RPMI7951 (cell line): Measurements from ENCODE around the gene GALNTL6. TPM values are rescaled to one million over a fixed set of nuclear protein-coding genes. Genes with fewer than 3 reads are reported as not detected.
"Not testable (repeated sequence)": the region's sequence is repeated elsewhere in the genome, so short reads cannot be mapped to it uniquely, and the experiment has no call there.

Experiments
- DNase-seq: peaks from one replicate; pipeline ENCODE4 v3.0.0-alpha.2; 2012; ENCODE audit warnings: low read depth
- total RNA-seq: library from RNA; depleted of rRNA; stranded (reverse); fragments of >200 nt; shearing (Covaris generic); gene quantifications from 2 replicates; pipeline ENCODE4 v1.2.3, GENCODE V29; 2014

GALNTL6 gene
- total RNA-seq, 1 experiment from 2014 or later = not detected

DNA sequence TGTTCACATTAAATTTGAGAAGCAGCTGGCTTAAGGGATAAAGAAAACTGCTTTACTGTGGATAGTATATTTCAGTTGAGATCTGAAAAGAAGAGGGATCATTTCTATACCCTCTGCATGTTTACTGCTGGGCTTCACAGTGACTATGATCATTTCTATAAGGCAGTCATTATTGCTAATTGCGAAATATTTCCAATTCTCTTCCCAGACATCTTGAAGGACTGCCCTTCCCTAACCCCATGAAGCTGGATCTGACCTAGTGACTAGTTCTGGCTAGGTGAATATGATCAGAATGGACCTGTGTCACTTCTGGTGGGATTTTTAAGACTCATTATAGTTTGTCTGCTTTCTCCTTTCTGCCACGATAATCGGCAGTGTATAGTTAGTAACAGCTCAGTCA is 848.9 kb downstream of the GALNTL6 start:
- no peak for DNase-seq

DNA sequence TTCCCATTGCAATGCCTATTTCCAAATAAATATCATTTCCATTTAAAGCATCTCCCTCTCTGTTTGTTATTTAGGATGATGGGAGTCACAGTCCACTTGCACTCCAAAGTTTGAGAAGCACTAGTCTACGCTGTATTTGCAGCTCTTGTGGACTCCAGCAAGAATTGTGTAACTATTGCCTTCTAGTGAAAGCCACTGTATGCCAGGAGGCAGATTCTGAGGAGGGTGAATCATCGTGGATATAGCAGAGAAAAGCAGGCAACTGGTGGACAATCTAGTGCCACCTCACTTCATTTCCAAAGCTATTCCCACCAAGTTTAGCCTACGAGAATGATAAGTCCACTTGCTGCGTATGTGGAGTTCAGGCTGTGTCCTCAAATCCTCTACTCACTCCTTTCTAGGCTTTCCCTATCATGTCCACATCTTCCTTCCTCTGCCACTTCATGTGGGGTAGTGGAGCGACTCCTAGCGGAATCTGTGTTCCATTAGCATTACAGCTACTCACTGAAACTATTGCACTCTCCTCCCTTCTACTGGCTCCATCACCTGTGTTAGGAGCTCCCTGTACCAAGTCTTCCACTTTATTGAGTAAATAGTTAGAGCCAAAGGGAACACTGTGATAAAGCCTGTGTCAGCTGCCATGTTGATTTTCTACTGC is 853.6 kb downstream of the GALNTL6 start:
- no peak for DNase-seq

DNA sequence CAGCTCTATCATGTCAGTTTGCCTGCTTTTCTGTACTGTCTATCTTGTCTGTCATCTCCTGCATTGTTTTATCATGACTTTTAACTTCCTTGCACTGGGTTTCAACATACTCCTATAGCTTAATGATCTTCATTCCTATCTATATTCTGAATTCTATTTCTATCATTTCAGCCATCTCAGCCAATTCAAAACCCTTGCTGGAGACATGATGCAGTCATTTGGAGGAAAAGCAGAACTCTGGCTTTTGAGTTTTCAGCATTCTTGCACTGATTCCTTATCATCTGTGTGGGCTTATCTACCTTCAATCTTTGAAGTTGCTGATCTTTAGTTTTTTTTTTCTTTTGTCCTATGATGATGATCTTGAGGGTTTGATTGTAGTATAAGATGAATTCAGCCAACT is 861.6 kb downstream of the GALNTL6 start:
- DNase-seq = no peak

DNA sequence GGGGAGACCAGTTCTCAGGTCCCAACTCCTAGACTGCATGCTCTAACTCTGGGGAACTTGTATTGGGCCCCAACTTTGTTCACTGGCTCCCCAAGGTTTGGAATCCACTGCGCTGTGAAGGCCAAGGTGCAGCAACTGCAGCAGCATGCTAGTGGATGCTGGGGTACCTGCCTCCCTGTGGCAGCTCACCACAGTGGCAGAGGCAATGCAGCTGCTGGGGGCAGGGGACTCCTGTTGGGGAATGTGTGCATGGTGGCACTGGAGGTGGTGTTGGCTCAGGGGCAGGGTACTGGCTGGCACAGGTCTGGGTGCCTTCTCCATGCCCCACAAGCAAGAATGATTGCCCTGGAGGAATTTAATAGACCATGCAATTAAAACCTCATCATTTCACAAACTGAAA is 862.0 kb downstream of the GALNTL6 start:
- no peak for DNase-seq

DNA sequence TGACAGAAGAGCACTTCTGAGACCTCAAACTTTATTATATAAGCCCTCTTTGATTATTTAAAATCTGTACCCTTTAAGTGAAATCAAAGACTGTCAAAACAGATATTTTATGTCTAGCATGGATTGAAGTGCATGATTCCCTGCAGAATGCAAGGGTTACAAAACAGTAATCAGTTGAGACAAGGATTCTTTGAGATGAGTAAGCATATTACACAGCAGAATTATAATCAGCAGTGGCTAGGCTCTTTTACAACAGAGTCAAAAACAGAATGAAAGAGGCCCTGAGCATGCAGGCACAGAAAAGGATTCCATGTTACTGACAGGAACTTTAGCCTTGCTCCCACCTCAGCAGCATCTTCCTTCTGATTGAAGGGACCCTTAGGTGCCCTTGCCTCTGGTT is 867.5 kb downstream of the GALNTL6 start:
- DNase-seq = no peak

DNA sequence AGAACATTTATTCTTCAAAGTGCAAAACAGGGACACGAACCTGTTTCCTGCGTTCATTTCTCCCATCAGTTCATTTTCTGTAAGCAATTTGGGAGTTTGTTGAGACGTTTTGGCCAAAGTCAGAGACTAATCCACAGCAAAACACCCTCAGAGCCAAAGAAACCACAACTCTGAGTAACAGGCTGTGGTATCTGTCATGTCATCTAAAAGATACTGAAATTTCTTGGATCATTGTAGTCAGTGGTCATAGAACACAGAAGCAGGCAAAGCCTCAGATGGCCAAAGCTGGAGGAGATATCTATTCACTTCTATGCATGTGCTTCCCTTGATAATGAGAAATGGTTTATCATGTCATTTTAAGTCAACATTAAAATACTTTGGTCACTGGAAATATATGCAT is 869.8 kb downstream of the GALNTL6 start:
- DNase-seq = no peak

DNA sequence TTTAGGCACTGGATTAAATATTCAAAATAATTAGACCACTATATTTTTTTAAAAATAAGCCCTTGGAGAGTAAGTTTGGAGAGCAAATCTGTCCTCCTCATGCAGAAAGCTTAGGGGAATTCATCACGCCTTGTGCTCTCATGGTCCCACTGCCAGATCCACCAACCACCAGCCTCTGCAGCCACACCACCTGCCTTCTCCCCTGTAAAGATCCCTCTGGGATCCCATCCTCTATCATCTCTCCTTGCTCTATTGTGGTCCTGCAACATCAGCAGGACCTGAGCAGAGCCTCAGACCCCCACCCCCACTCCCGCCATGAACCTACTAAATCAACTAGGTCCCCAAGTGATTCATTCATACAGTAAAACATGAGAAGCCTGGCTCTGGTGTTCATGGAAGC is 872.8 kb downstream of the GALNTL6 start:
- DNase-seq = no peak

DNA sequence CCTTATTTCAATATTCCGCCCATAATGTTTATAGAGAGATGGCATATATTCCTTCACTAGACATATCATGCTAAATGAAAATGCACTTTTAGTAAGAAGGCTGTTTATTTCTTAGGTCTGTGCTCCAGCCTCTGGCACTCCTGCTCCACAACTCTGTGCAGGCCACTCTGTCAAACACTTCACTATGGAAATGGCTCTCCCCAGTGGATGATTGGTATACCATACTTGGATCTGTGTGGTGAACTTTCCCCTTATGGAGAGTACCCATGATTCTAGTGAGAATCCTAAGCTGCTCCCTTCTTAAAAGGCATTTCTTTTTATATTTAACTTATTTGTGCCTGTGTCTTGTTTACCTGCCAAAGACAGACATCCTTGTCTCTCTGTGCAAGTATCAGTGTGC is 875.3 kb downstream of the GALNTL6 start:
- DNase-seq = no peak

DNA sequence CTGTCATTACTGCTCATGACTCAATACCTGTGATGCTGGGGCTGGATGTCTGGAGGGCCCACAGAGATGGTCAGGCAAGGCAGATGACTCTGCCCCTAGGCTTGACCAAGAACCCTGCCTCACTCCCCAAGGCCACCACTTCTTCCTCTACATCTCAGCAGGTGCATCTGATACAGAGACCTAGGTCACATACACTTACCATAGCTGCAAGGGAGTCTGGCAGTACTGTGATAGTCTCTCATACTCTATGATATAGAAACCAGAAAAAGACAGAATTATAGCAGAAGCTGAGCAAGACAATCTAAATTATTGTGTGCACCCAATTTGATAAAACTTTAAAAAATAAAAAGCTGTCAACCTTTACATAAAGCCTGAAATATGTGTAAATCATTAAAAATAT is 878.3 kb downstream of the GALNTL6 start:
- no peak for DNase-seq

DNA sequence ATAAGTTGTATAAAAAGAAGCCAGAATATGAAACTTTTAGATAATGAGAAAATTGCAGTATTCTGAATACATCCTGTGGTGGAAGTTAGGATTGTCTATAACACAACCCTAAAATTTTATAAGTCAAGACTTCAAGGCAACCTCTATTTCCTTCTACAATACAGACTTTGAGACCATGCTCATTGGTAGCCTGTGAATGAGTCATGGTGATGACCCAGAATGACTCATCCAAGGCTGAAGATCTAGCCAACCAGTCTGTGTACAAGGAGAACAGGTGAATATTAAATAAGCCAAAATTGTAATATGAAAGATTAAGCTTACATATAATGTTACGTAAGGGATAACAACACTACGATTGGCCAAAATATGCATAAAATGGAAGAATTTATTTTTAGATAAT is 879.5 kb downstream of the GALNTL6 start:
- no peak for DNase-seq

DNA sequence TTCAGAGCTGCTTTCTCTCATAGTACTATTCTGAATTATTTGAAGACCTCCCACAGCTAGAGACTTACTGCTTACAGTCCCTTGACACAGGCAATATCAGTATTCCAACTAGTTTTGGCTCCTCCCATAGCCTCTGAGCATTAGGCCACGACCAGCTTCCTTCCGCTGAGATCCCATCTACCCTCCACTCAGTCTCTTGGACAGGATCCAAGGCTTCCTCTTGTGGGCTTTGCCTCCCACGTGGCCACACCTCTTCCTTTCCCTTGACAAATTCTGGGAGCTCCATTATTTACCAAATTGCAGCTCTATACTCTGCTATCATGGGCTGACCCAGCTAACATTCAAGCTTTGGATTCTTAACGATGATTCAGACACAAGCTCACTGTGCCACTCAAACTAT is 885.1 kb downstream of the GALNTL6 start:
- DNase-seq = no peak

DNA sequence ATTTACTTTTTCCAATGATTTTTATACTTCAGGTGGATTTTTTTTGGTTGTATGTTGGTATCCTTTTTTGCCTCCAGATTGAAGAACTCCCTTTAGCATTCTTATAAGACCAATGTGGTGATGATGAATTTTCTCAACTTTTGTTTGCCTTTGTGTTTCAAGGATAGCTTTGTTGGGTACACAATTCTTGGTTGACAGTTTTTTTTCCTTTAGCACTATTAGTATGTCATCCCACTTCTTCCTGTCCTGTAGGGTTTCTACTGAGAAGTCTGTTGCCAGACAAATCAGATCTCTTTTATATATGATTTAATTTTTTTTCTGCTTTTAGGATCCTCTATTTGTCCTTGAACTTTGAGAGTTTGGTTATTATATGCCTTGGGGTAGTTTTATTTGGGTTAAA is 892.4 kb downstream of the GALNTL6 start:
- no peak for DNase-seq

DNA sequence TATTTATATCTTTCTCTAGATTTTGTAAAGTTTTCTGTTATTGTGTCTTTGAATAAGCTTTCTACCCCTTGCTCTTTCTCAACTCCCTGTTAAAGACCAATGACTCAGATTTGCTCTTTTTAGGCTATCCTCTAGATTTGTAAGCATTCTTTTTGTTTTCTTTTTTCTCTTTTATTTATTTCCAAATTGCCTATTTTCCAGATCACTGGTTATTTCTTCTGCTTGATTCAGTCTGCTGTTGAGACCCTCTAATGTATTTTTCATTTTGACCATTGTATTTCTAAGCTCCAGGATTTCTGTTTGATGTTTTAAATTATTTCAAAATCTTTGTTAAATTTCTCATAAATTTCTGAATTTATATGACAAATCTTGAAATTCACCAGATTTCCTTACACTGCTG is 892.8 kb downstream of the GALNTL6 start:
- DNase-seq = no peak

DNA sequence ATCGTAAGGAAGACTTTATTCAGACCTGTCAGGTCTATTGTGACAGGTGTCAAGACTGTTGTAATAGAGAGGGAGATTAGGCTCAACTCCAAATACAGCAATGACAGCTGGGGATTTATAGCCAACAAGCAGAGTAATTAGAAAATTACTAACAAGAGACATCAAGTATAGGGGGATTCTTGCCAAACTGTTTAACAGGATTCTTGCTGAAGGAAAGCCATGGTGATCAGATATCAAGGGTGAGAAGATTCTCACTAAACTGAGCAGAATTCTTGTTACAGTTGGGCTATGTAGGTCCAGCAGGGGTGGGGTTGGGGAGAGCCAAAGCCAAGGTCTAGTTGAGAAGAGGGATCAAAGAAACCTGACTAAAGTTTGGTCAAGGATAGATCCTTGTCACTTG is 894.4 kb downstream of the GALNTL6 start:
- DNase-seq = no peak

DNA sequence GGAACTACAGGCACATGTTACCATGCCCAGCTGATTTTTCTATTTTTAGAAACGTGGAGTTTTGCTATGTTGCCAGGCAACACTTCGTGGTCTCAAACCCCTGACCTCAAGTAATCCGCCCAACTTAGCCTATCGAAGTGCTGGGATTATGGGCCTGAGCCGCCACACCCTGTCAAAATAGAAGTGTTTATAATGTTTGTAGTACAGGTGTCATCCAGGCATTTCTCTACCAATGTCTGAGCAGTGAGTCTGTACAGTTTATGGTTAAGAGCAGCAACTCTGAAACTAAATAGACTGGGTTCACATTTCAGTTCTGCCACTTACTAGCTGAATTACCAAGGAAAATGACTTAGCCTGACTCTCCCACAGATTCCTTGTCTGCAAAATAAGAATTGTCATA is 895.0 kb downstream of the GALNTL6 start:
- DNase-seq = no peak

DNA sequence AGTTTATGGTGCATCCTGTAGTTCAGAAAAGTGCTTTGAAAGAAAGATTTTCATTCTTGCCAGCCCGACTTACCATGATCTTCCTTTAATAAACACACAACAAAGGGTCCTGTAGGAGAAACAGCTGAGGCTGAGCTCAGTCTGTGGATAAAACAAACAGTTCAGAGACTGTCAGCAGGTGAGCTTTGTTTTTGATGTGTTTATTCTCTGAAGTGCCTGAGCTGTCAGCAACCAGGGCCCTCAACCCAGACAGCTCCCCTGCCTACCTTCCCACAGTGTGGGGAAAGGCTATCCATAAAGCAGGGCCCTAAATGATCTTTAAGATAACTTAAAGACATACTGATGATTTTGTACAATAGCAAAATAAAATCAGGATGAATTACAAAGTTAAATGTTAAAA is 896.2 kb downstream of the GALNTL6 start:
- DNase-seq = no peak

DNA sequence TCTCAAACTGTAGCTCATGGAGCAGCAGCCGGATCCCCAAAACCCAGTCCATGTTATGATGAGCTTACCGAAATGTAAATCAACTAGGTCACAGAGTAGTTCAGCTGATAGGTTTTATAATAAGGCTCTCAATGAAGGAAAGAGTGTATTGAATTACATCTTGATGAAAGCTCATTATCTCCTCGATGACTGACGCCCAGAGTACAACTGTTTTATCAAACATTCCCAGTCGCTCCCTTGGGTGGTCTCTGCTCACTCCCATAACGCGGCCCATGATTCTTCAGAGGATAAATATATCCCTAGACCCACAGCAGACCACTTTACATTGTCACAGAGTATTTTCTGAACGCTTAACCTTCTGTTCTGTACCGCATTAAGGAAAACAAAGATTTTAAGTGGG is 903.1 kb downstream of the GALNTL6 start:
- no peak for DNase-seq

DNA sequence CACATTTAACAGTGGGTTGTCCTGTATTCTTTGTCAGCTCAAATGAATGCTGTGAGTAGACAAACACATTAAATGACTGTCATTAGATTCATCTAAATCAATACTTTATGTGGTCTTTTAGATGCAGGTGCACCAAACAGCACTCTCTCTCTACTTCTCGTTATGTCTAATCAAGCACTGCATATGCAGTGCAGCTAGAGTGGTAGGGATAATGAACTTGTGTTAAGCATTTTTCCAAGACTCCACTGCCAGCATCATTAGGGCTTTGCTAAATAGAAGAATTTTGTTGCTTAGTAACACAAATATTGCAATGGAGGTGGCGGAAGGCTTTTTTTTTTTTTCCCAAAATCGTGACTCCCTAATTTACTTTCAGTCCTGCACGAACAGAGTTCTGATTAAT is 908.5 kb downstream of the GALNTL6 start:
- no peak for DNase-seq

DNA sequence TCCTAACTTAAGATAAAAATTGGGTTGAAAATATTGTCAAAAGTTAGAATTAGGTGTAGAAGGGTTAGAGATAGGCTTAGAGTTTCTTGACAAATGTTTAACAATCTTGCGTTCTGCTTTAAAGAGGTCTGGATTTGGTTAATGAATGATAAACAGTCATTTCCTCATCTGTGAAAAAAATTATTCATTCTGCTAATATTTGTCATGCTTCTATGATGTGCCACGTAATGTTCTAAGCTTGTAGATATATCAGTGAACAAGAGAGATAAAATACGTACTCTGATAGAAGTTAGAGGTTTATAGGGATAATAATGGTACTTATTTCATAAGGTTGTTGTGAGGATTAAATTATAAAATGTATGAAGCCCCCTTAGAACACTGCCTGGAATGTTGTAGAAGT is 912.4 kb downstream of the GALNTL6 start:
- no peak for DNase-seq

DNA sequence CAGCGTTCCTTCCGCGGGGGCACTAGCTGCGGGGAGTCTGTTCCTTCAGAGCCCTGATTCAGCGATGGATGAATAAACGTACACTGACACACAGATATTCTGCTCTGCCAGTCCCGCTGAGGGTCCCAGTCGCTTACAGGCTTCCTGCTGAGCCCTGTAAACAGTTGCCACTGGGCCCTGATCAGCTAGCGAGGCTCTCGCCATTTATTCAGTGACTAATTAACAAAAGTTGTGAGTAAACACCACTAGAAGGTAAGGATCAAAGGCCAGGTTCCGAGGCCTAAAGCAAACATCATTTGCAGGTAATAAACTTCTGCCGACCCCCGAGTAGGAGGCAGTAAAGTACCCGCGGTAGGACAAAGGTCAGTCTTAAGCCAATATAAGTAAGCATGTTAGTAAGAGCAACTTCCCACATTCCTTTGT is 912.8 kb downstream of the GALNTL6 start:
- DNase-seq = no peak

DNA sequence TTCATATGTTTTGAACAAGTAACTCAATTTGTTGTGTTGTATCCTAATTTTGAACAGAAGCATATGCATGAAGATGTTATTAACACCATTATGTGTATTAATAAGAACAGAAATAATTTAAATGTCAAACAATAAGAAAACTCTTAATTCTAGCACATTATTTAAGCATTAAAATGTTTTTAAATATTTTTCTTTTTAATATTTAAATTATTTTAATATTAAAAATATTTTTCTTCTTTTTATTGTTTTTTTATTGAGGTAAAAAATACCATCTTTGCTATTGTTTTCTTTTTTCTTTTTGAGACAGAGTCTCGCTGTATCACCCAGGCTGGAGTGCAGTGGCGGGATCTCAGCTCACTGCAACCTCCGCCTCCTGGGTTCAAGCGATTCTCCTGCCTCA is 914.4 kb downstream of the GALNTL6 start:
- DNase-seq = no peak

DNA sequence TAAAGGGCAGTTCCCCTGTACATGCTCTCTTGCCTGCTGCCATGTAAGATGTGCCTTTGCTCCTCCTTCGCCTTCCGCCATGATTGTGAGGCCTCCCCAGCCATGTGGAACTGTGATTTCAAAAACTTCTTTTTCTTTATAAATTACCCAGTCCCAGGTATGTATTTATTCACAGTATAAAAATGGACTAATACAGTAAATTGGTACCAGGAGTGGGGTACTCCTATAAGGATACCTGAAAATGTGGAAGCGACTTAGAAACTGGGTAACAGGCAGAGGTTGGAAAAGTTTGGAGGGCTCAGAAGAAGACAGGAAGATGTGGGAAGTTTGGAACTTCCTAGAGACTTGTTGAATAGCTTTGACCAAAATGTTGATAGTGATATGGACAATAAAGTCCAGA is 920.4 kb downstream of the GALNTL6 start:
- DNase-seq = not testable (repeated sequence)

DNA sequence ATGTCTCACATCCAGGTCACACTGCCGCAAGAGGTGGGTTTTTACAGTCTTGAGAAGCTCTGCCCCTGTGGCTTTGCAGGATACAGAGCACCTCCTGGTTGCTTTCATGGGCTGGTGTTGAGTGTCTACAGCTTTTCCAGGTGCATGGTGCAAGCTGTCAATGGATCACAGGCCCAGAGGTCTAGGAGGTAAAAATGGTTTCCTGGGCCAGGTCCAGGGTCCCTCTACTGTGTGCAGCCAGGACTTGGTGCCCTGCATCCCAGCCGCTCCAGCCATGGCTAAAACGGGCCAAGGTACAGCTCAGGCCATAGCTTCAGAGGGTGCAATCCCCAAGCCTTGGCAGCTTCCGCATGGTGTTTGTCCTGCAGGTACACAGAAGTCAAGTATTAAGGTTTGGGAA is 921.4 kb downstream of the GALNTL6 start:
- DNase-seq = no peak

DNA sequence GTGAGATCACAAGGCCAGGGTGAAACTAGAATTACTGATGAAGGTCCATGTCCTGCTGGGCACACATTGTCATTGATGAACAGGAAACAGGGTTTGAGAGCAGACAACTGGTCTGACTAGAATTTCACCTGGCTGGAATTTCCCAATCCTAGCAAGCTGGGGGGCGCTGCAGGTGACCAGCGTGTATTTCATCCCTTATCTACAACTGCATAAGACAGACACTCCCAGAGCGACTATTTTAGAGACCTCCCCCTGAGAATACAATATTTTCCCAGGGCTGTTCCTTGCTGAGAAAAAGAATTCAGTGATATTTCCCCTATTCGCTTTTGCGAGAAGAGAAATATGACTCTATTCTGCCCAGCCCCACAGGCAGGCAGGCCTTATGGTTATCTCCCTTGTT is 922.8 kb downstream of the GALNTL6 start:
- no peak for DNase-seq

DNA sequence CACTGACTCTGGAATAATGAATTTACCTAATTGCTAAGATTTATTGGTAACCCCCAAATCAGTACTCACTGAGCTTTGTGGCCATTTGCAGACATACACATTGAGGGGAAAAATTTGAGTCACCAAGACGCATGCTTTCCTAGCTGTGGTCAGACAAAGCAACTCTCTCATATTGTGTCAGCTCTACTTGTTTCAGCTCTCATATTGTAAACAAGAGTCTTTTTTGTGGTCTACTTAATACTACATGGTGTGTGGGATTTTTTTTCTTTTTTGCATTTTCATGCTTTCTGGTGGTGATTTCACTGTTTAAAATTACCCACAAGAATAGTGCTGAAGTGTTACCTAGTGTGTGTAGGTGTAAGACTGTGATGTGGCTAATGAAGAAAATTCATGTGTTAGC is 927.2 kb downstream of the GALNTL6 start:
- no peak for DNase-seq
